K562 (cell line): ENCODE measurements around the gene CMIP. TPM values are rescaled to one million over a fixed set of nuclear protein-coding genes. Genes with fewer than 3 reads are reported as not detected.

Experiments used
- DMBX1 ChIP-seq: fragments of 250-450 bp; sonication (Bioruptor Pico); IDR thresholded peaks from 2 replicates; pipeline ENCODE4 v1.8.0; 2022; ENCODE audit warnings: inconsistent platforms, mild to moderate bottlenecking, moderate library complexity, borderline replicate concordance
- EHMT2 ChIP-seq: fragments of 450-650 bp; IDR thresholded peaks from 2 replicates; pipeline ENCODE4 v1.6.1; 2018; ENCODE audit warnings: antibody characterized with exemption
- HCFC1 ChIP-seq: IDR thresholded peaks from 2 replicates; pipeline ENCODE4 v1.6.1; 2012; ENCODE audit warnings: low read depth, low read length, improper control_type of control experiment
- HMGXB4 ChIP-seq: sonication (generic); formaldehyde crosslinking; IDR thresholded peaks from 2 replicates; pipeline ENCODE4 v1.8.1; 2023; ENCODE audit warnings: mild to moderate bottlenecking, missing genetic modification reagents
- L3MBTL2 ChIP-seq: fragments of 450-650 bp; IDR thresholded peaks from 2 replicates; pipeline ENCODE4 v1.6.1; 2016; ENCODE audit warnings: mild to moderate bottlenecking, moderate library complexity
- MNT ChIP-seq, 2 experiments: fragments of 450-650 bp; conservative IDR thresholded peaks; 2 replicates each; pipeline ENCODE4 v1.6.1; 2017; ENCODE audit warnings: mild to moderate bottlenecking in 2 of 2, moderate library complexity in 2 of 2
- MXI1 ChIP-seq: IDR thresholded peaks from 2 replicates; pipeline ENCODE4 v1.6.1; 2011; ENCODE audit warnings: low read depth, mild to moderate bottlenecking, improper control_type of control experiment, low read length
- PHF20 ChIP-seq: fragments of 450-650 bp; IDR thresholded peaks from 2 replicates; pipeline ENCODE4 v1.6.1; 2018; ENCODE audit not compliant: partially characterized antibody
- PRDM10 ChIP-seq: fragments of 450-650 bp; IDR thresholded peaks from 2 replicates; pipeline ENCODE4 v1.6.1; 2018; ENCODE audit not compliant: partially characterized antibody
- SP1 ChIP-seq: sonication (generic); formaldehyde crosslinking; IDR thresholded peaks from 2 replicates; pipeline ENCODE4 v1.8.1; 2022; ENCODE audit warnings: mild to moderate bottlenecking, missing genetic modification reagents
- ZNF316 ChIP-seq: fragments of 450-650 bp; IDR thresholded peaks from 2 replicates; pipeline ENCODE4 v1.6.1; 2016
- ZNF589 ChIP-seq: fragments of 200-800 bp; sonication (Bioruptor generic); IDR thresholded peaks from 2 replicates; pipeline ENCODE4 v1.6.1; 2016; ENCODE audit warnings: low read depth, missing genetic modification characterization, missing compliant biosample characterization
- polyA plus RNA-seq, 8 experiments: library from polyadenylated mRNA; depleted of rRNA in 4 of 8; stranded (reverse) in 5 of 8; unstranded in 3 of 8; fragments of >200 nt; fragmentation: Nextera tagmentation in 2 of 8; fragmentation: Illumina TruSeq in 1 of 8; extraction: Ambion mirVana in 2 of 8; extraction: Trizol in 1 of 8; gene quantifications; 2 replicates each; pipeline versions ENCODE4 v1.2.1 to v1.2.3, GENCODE V29; 2011 to 2014; ENCODE audit warnings: inconsistent platforms in 1 of 8, missing spikeins in 1 of 8
- total RNA-seq, 7 experiments: library from RNA; depleted of rRNA in 6 of 7; stranded (reverse); fragments of >200 nt in 6 of 7; fragmentation: Illumina TruSeq in 2 of 7; extraction: Trizol in 2 of 7; gene quantifications; 2 replicates each; pipeline versions ENCODE4 v1.2.1 to v1.2.3, GENCODE V29; 2011 to 2021; ENCODE audit warnings: low replicate concordance in 1 of 7
- TF ChIP-seq, protein P1 (sequence below): fragments of 250-450 bp; sonication (Bioruptor Pico); IDR thresholded peaks from 2 replicates; pipeline ENCODE4 v1.4.0; 2020; ENCODE audit warnings: mild to moderate bottlenecking, moderate library complexity
- TF ChIP-seq, protein P2 (sequence below): fragments of 250-450 bp; sonication (Bioruptor Pico); IDR thresholded peaks from 2 replicates; pipeline ENCODE4 v1.4.0; 2020; ENCODE audit warnings: mild to moderate bottlenecking

Gene CMIP
- total and polyA plus RNA-seq, 9 of the 15 experiments (the other 6 are each of a cell fraction or from before 2014, with no cell fraction given) = 0.94 to 82.5 (median 10.3) TPM

DNA sequence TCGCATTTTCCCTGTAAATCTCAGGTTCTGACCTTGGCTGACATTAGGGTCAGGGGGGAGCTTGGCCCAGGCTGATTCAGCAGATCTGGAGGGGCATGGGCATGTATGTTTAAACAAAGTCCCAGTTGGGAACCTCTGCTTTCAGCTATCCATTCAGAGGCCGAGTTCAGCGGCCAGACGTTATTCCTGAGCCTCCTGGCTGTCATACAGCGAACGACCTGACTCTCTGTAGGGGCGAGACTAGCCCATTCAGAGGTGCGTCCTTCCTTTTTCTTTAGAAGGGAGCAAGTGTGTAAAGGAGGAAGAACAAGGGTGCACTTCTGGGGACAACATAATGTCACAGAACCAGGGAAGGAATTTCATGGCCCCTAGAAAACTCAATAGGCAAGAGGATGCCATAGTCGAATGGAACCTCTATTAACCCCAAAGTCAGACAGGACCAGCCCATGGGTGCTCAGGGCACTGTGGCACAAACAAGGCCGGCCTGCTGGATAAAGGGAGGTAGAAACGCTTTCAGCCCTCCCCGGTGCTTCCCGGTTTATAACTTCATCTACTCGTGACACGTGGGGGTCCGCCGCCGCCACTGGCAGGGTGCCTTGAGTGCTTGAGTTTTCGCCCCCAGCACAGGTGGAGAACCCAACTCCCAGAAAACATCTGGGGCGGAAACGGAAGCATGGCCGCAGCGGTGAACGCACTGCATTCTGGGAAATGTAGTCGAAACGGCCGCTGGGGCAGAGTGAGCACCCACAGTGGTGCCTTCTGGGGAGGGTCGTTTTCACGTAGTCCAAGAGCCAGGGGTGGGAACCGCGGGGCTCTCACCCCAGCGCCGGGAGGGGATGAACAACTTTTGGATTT, 301.3 kb downstream of the CMIP start (continued):
- TF ChIP-seq, protein P1, sequence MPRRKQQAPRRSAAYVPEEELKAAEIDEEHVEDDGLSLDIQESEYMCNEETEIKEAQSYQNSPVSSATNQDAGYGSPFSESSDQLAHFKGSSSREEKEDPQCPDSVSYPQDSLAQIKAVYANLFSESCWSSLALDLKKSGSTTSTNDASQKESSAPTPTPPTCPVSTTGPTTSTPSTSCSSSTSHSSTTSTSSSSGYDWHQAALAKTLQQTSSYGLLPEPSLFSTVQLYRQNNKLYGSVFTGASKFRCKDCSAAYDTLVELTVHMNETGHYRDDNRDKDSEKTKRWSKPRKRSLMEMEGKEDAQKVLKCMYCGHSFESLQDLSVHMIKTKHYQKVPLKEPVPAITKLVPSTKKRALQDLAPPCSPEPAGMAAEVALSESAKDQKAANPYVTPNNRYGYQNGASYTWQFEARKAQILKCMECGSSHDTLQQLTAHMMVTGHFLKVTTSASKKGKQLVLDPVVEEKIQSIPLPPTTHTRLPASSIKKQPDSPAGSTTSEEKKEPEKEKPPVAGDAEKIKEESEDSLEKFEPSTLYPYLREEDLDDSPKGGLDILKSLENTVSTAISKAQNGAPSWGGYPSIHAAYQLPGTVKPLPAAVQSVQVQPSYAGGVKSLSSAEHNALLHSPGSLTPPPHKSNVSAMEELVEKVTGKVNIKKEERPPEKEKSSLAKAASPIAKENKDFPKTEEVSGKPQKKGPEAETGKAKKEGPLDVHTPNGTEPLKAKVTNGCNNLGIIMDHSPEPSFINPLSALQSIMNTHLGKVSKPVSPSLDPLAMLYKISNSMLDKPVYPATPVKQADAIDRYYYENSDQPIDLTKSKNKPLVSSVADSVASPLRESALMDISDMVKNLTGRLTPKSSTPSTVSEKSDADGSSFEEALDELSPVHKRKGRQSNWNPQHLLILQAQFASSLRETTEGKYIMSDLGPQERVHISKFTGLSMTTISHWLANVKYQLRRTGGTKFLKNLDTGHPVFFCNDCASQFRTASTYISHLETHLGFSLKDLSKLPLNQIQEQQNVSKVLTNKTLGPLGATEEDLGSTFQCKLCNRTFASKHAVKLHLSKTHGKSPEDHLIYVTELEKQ (CRISPR knock-in tag) = no peak
- TF ChIP-seq PHF20 = peak; percentile 89
- 0 out of 4 replicates have a peak, but pooled peaks of 1 of the 2 experiments have one; percentile 17 for TF ChIP-seq MNT (conservative IDR thresholded peaks at IDR 0.05)
- 0 out of 2 replicates have a peak, but pooled peaks have one; percentile 47 for TF ChIP-seq SP1 (CRISPR knock-in tag)
- peak; percentile 92 for TF ChIP-seq EHMT2
- TF ChIP-seq PRDM10 = peak; percentile 63
- TF ChIP-seq, protein P2, sequence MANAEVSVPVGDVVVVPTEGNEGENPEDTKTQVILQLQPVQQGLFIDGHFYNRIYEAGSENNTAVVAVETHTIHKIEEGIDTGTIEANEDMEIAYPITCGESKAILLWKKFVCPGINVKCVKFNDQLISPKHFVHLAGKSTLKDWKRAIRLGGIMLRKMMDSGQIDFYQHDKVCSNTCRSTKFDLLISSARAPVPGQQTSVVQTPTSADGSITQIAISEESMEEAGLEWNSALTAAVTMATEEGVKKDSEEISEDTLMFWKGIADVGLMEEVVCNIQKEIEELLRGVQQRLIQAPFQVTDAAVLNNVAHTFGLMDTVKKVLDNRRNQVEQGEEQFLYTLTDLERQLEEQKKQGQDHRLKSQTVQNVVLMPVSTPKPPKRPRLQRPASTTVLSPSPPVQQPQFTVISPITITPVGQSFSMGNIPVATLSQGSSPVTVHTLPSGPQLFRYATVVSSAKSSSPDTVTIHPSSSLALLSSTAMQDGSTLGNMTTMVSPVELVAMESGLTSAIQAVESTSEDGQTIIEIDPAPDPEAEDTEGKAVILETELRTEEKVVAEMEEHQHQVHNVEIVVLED (CRISPR knock-in tag) = no peak
- peak; percentile 47; the same call in 1 of the 2 replicates for TF ChIP-seq HMGXB4 (CRISPR knock-in tag)
- no peak for TF ChIP-seq MXI1
- no peak for TF ChIP-seq ZNF589 (CRISPR knock-in tag)
- TF ChIP-seq HCFC1 = peak; percentile 95
- 0 out of 2 replicates have a peak, but pooled peaks have one; percentile 2 for TF ChIP-seq ZNF316
- 0 out of 2 replicates have a peak, but pooled peaks have one; percentile 34 for TF ChIP-seq DMBX1 (CRISPR knock-in tag)
- TF ChIP-seq L3MBTL2 = peak; percentile 74
